ENCODE data around the gene ECE1. TPM values are rescaled to one million over a fixed set of nuclear protein-coding genes. Genes with fewer than 3 reads are reported as not detected.

ECE1 gene
- total and polyA plus RNA-seq, 2 of the 13 experiments (the other 11 are each of a cell fraction or from before 2014, with no cell fraction given) = 13.5 to 21.2 TPM

DNA sequence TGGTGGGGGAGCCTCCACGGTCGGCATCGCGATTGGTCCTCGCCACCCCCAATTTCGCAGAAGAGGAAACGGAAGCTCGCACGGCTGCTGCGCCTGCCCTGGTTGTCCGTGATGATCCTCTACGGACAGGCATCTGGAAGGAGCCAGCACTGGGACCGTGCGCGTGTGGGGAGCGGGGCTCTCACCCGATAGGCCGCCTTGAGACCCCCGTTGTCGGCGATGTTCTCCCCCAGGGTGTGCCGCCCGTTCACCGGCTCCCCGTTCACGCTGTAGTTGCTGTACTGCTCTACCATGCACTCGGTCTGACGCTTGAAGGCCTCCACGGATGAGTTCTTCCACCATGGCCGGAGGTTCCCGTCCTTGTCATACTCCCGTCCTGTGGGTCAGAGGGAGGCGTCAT, 65.2 kb downstream of the ECE1 start:
- H2AFZ ChIP-seq (ENCODE audit: low read length) = no peak overlapping the region
- H3K9me3 ChIP-seq (ENCODE audit: low read length) = no peaks in the 10 kb centered on the region
- H4K20me1 ChIP-seq (ENCODE audit: insufficient read depth, low read length) = no peaks in the 10 kb centered on the region
- in situ Hi-C loops (cut with HindIII; ENCODE audit: extremely low pct_ligation_motif_present, low pct_unique_long_range_greater_than_20kb) = loop anchor here (25.0 kb wide), 1 partner anchor 262 kb away; no protein-coding TSS in a partner anchor
- 94% methylated on average over 14 of the region's 33 CpGs for WGBS (ENCODE audit: low lambda C conversion rate)
- ATAC-seq (no peak), DNase-seq (ENCODE audit: low spot score) (no peak), FAIRE-seq (no peak)
- no peaks in the 10 kb centered on the region for H3K27me3 ChIP-seq (ENCODE audit: control insufficient read depth in 1 of 2, insufficient read depth in 2 of 2, low read length in 2 of 2)
- POLR2A ChIA-PET = no interaction called here
- H3K4me1 ChIP-seq (ENCODE audit: insufficient read depth, low read length) = no peaks in the 10 kb centered on the region
- no peaks in the 10 kb centered on the region for H3K79me2 ChIP-seq (ENCODE audit: insufficient read depth, low read length)
- no peak overlapping the region for H3K9ac ChIP-seq (ENCODE audit: insufficient read depth, low read depth, low read length)
- H3K4me2 ChIP-seq (ENCODE audit: low read depth, low read length) = no peak overlapping the region
- peaks cover 12 to 16% of the 10 kb centered on the region in 2 experiments; a peak in 3 of 5 replicates for H3K36me3 ChIP-seq (replicated peaks in 1 of 2; ENCODE audit: control insufficient read depth in 1 of 2, insufficient read depth in 2 of 2, low read length in 2 of 2)
- H3K27ac ChIP-seq (ENCODE audit: extremely low read length, insufficient read depth, low read length) = no peak overlapping the region
- intact Hi-C loops (cut with micrococcal nuclease; ENCODE audit: unreplicated experiment) = no loop called here
- BruUV-seq (replicated peaks) = no TSS peak
- CTCF ChIA-PET (ENCODE audit: low intra/inter-chr PET ratio, low total read pairs) = no interaction called here
- no peak overlapping the region for H3K4me3 ChIP-seq (replicated peaks in 1 of 3; ENCODE audit: insufficient read depth in 1 of 3, low read depth in 2 of 3, low read length in 3 of 3)
- TF ChIP-seq ZNF720 (CRISPR knock-in tag; IDR thresholded peaks at IDR 0.05) (no peak), IKZF4 (CRISPR knock-in tag; IDR thresholded peaks at IDR 0.05; ENCODE audit: borderline replicate concordance, low read depth, not compliant biosample characterization) (no peak), ZNF33A (CRISPR knock-in tag; IDR thresholded peaks at IDR 0.05; ENCODE audit: borderline replicate concordance) (no peak), KMT2A (CRISPR knock-in tag; IDR thresholded peaks at IDR 0.05) (no peak), MIXL1 (CRISPR knock-in tag; IDR thresholded peaks at IDR 0.05) (no peak), ZNF614 (CRISPR knock-in tag; IDR thresholded peaks at IDR 0.05; ENCODE audit: borderline replicate concordance) (no peak), ZNF230 (CRISPR knock-in tag; IDR thresholded peaks at IDR 0.05) (no peak), ZNF670 (CRISPR knock-in tag; IDR thresholded peaks at IDR 0.05; ENCODE audit: borderline replicate concordance) (no peak), CHD4 (IDR thresholded peaks at IDR 0.05; ENCODE audit: borderline replicate concordance, low read length) (no peak)
- TF ChIP-seq, protein P1, sequence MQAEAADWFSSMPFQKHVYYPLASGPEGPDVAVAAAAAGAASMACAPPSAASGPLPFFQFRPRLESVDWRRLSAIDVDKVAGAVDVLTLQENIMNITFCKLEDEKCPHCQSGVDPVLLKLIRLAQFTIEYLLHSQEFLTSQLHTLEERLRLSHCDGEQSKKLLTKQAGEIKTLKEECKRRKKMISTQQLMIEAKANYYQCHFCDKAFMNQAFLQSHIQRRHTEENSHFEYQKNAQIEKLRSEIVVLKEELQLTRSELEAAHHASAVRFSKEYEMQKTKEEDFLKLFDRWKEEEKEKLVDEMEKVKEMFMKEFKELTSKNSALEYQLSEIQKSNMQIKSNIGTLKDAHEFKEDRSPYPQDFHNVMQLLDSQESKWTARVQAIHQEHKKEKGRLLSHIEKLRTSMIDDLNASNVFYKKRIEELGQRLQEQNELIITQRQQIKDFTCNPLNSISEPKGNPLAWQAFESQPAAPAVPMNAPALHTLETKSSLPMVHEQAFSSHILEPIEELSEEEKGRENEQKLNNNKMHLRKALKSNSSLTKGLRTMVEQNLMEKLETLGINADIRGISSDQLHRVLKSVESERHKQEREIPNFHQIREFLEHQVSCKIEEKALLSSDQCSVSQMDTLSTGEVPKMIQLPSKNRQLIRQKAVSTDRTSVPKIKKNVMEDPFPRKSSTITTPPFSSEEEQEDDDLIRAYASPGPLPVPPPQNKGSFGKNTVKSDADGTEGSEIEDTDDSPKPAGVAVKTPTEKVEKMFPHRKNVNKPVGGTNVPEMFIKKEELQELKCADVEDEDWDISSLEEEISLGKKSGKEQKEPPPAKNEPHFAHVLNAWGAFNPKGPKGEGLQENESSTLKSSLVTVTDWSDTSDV (CRISPR knock-in tag; IDR thresholded peaks at IDR 0.05) = no peak

Measured in HepG2 (cell line).